GM08714 (cell line): ENCODE results near the gene SUSD6.

Source experiments
- H3K4me3 ChIP-seq: fragments of 200-500 bp; sonication (Bioruptor generic); 2 replicates; pipeline ENCODE4 v1.5.1; 2014; ENCODE audit warnings: mild to moderate bottlenecking, low read length, inconsistent platforms
- ZNF274 ChIP-seq: IDR thresholded peaks from 2 replicates; pipeline ENCODE4 v1.6.1; 2012; ENCODE audit warnings: mild to moderate bottlenecking, low read depth, low read length

SUSD6 gene

GRCh38 chr14:69606258-69607184 is 4.9 kb upstream of the SUSD6 start:
- TF ChIP-seq ZNF274, result no peak
- no peak overlapping the region for H3K4me3 ChIP-seq

- peak overlapping the region; percentile 70; the same call in 1 of the 2 replicates for H3K4me3 ChIP-seq
These were observed 1.1 kb upstream of the SUSD6 start for GRCh38 chr14:69610020-69610873.

GRCh38 chr14:69610874-69611171 is 573 bp upstream of the SUSD6 start:
- H3K4me3 ChIP-seq, result peak overlapping the region; percentile 70
- no peak for TF ChIP-seq ZNF274

More at GRCh38 chr14:69610020-69610873, 1.1 kb upstream of the SUSD6 start:
- no peak for TF ChIP-seq ZNF274

GRCh38 chr14:69612014-69612782 is 802 bp downstream of the SUSD6 start:
- no peak for TF ChIP-seq ZNF274
- peak overlapping the region; percentile 83 for H3K4me3 ChIP-seq

GRCh38 chr14:69612783-69613130 is 1.4 kb downstream of the SUSD6 start:
- no peak for TF ChIP-seq ZNF274
- peak overlapping the region; percentile 83 for H3K4me3 ChIP-seq

- H3K4me3 ChIP-seq, result peak overlapping the region; percentile 83
These were observed 2.1 kb downstream of the SUSD6 start for GRCh38 chr14:69613312-69614073.

GRCh38 chr14:69614592-69614991 is 3.2 kb downstream of the SUSD6 start:
- TF ChIP-seq ZNF274, result no peak
- peak overlapping the region; percentile 83; the same call in 1 of the 2 replicates for H3K4me3 ChIP-seq

More at GRCh38 chr14:69613312-69614073, 2.1 kb downstream of the SUSD6 start:
- TF ChIP-seq ZNF274, result no peak

GRCh38 chr14:69615121-69615495 is 3.7 kb downstream of the SUSD6 start:
- no peak for TF ChIP-seq ZNF274
- H3K4me3 ChIP-seq, result peak overlapping the region; percentile 83; the same call in 1 of the 2 replicates

GRCh38 chr14:69615496-69616407 is 4.4 kb downstream of the SUSD6 start:
- H3K4me3 ChIP-seq, result peak overlapping the region; percentile 83
- TF ChIP-seq ZNF274, result no peak

- peak overlapping the region; percentile 79 for H3K4me3 ChIP-seq
- TF ChIP-seq ZNF274, result no peak
These were observed 5.0 kb downstream of the SUSD6 start for GRCh38 chr14:69616408-69616773.

- peak overlapping the region; percentile 11; the same call in 1 of the 2 replicates for H3K4me3 ChIP-seq
- TF ChIP-seq ZNF274, result no peak
These were observed 6.4 kb downstream of the SUSD6 start for GRCh38 chr14:69617796-69618195.

GRCh38 chr14:69619012-69619411 is 7.6 kb downstream of the SUSD6 start:
- H3K4me3 ChIP-seq, result no peak overlapping the region
- TF ChIP-seq ZNF274, result no peak
